Keratinocyte (primary cell): ENCODE measurements around the gene IRX3. TPM values are rescaled to one million over a fixed set of nuclear protein-coding genes. Genes with fewer than 3 reads are reported as not detected.

Experiments used
- DNase-seq: peaks from one replicate; pipeline ENCODE4 v3.0.0-alpha.2; 2011; ENCODE audit warnings: low read depth, missing footprints, low spot score
- FAIRE-seq: peaks from 2 replicates; lab custom pipeline; 2011; peaks lifted over from hg19 to GRCh38; lab: Jason Lieb, UNC
- H2AFZ ChIP-seq: 2 replicates; pipeline ENCODE4 v1.6.0; 2012; ENCODE audit warnings: low read length, control low read depth, inconsistent platforms; ENCODE audit not compliant: control insufficient read depth
- H3K27ac ChIP-seq: 2 replicates; pipeline ENCODE4 v1.5.1; 2011; ENCODE audit warnings: low read length; ENCODE audit not compliant: control insufficient read depth, insufficient read depth
- H3K27me3 ChIP-seq: 3 replicates; pipeline ENCODE4 v1.6.0; 2011; ENCODE audit warnings: low read length; ENCODE audit not compliant: control insufficient read depth, insufficient read depth; ENCODE audit errors: extremely low read depth
- H3K36me3 ChIP-seq, 2 experiments: 2 replicates in 1 of 2; 3 replicates in 1 of 2; pipeline ENCODE4 v1.5.1; 2011; ENCODE audit warnings: low read length in 2 of 2, mild to moderate bottlenecking in 1 of 2; ENCODE audit not compliant: control insufficient read depth in 2 of 2, insufficient read depth in 2 of 2; ENCODE audit errors: extremely low read depth in 1 of 2
- H3K4me1 ChIP-seq: 3 replicates; pipeline ENCODE4 v1.5.1; 2011; ENCODE audit warnings: low read length; ENCODE audit not compliant: control insufficient read depth, insufficient read depth; ENCODE audit errors: extremely low read depth
- H3K4me2 ChIP-seq: 3 replicates; pipeline ENCODE4 v1.6.0; 2011; ENCODE audit warnings: low read depth, low read length; ENCODE audit not compliant: control insufficient read depth, insufficient read depth; ENCODE audit errors: extremely low read depth
- H3K4me3 ChIP-seq, 3 experiments: fragments of 200-600 bp in 1 of 3; sonication (generic) in 1 of 3; 2 replicates in 2 of 3; 3 replicates in 1 of 3; pipeline ENCODE4 v1.5.1; 2011 to 2016; ENCODE audit warnings: low read length in 3 of 3, mild to moderate bottlenecking in 3 of 3, control low read depth in 2 of 3, inconsistent platforms in 1 of 3, low read depth in 1 of 3, mixed read lengths in 1 of 3, mixed run types in 1 of 3, moderate library complexity in 1 of 3; ENCODE audit not compliant: control insufficient read depth in 2 of 3, insufficient read depth in 2 of 3; ENCODE audit errors: extremely low read depth in 1 of 3
- H3K79me2 ChIP-seq: 2 replicates; pipeline ENCODE4 v1.6.0; 2012; ENCODE audit warnings: low read length; ENCODE audit not compliant: control insufficient read depth, insufficient read depth
- H3K9ac ChIP-seq: 3 replicates; pipeline ENCODE4 v1.6.0; 2011; ENCODE audit warnings: low read length; ENCODE audit not compliant: control insufficient read depth, insufficient read depth; ENCODE audit errors: extremely low read depth
- H3K9me1 ChIP-seq: 3 replicates; pipeline ENCODE4 v1.6.0; 2011; ENCODE audit warnings: low read length; ENCODE audit not compliant: control insufficient read depth, insufficient read depth; ENCODE audit errors: extremely low read depth
- H3K9me3 ChIP-seq: 2 replicates; pipeline ENCODE4 v1.5.1; 2012; ENCODE audit warnings: low read depth, low read length; ENCODE audit not compliant: control insufficient read depth
- H4K20me1 ChIP-seq: 3 replicates; pipeline ENCODE4 v1.6.0; 2011; ENCODE audit warnings: low read length; ENCODE audit not compliant: control insufficient read depth, insufficient read depth; ENCODE audit errors: extremely low read depth
- EZH2 ChIP-seq: IDR thresholded peaks from one replicate; pipeline ENCODE4 v1.6.1; 2012; ENCODE audit warnings: inconsistent platforms, mild to moderate bottlenecking, low read length, moderate library complexity
- dilution Hi-C: fragments of 300-500 bp; cut with MboI; formaldehyde crosslinking; loops from one replicate; pipeline ENCODE4 v1.7.0; 2020; ENCODE audit warnings: low sequenced_read_pairs; ENCODE audit not compliant: extremely low pct_ligation_motif_present
- polyA plus RNA-seq, 5 experiments: library from polyadenylated mRNA; depleted of rRNA in 3 of 5; stranded (reverse) in 3 of 5; stranded (forward) in 1 of 5; unstranded in 1 of 5; fragments of >200 nt; gene quantifications; 1 replicate in 1 of 5; 2 replicates in 3 of 5; 3 replicates in 1 of 5; pipeline versions ENCODE4 v1.2.1 to v1.2.3, GENCODE V29; 2011 to 2012; ENCODE audit warnings: missing spikeins in 2 of 5, low read depth in 1 of 5, low replicate concordance in 1 of 5
- TF ChIP-seq, protein P1 (sequence below), 3 experiments: IDR thresholded peaks in 1 of 3; conservative IDR thresholded peaks in 1 of 3; optimal IDR thresholded peaks in 1 of 3; 2 replicates in 2 of 3; 3 replicates in 1 of 3; pipeline versions ENCODE3 to v1.5.1; 2011; ENCODE audit warnings: low read length in 3 of 3, mild to moderate bottlenecking in 3 of 3, moderate library complexity in 2 of 3, control low read depth in 1 of 3, inconsistent platforms in 1 of 3; ENCODE audit not compliant: insufficient read depth in 2 of 3; ENCODE audit errors: extremely low read depth in 1 of 3

Gene IRX3
- polyA plus RNA-seq, 1 donor (not counting 4 experiments of a cell fraction or from before 2014, with no cell fraction given): 3.3 TPM

DNA sequence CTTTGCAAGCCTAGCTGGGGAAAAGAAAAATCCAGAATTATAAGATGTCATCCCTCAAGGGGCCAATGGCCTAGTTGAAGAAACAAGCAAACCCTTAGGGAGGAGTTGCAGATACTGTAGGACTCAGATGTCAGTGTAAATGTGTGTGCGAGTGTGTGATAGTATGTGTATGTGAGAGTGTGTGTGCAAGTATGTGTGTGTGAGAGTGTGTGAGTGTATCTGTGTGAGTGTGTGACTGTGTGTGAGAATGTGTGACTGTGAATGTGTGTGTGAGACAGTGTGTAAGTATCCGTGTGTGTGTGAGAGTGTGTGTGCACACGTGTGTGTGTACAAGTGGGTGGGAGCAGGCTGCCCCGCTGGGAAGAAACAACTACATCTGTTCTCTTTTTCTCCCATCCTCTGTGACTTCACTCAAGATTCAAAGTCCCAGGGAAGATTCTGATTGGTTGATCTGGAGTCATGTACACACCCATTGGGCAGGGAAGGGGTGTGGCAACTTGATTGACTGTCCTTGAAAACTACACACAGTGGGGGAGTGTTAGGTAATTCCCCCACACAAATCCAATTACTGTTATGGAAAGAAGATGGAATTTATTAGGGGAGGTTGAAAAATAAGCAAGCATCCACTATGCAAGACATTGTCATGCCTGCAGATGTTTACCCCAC lies 40.7 kb downstream of the IRX3 start:
- Histone ChIP-seq H3K9me3 (no peaks in the 10 kb centered on the region), H4K20me1 (no peaks in the 10 kb centered on the region), H3K4me3 (no peak overlapping the region), H3K36me3 (no peaks in the 10 kb centered on the region), H3K4me1 (no peaks in the 10 kb centered on the region), H3K9me1 (no peaks in the 10 kb centered on the region), H3K79me2 (no peaks in the 10 kb centered on the region), H3K27me3 (peaks cover 6% of the 10 kb centered on the region), H3K9ac (no peak overlapping the region), H2AFZ (no peak overlapping the region), H3K4me2 (no peak overlapping the region), H3K27ac (no peak overlapping the region)
- dilution Hi-C loops: no loop called here
- no peak for DNase-seq
- FAIRE-seq: no peak
- TF ChIP-seq, protein P1, sequence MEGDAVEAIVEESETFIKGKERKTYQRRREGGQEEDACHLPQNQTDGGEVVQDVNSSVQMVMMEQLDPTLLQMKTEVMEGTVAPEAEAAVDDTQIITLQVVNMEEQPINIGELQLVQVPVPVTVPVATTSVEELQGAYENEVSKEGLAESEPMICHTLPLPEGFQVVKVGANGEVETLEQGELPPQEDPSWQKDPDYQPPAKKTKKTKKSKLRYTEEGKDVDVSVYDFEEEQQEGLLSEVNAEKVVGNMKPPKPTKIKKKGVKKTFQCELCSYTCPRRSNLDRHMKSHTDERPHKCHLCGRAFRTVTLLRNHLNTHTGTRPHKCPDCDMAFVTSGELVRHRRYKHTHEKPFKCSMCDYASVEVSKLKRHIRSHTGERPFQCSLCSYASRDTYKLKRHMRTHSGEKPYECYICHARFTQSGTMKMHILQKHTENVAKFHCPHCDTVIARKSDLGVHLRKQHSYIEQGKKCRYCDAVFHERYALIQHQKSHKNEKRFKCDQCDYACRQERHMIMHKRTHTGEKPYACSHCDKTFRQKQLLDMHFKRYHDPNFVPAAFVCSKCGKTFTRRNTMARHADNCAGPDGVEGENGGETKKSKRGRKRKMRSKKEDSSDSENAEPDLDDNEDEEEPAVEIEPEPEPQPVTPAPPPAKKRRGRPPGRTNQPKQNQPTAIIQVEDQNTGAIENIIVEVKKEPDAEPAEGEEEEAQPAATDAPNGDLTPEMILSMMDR (optimal IDR thresholded peaks at IDR 0.05 in 1 of 3, IDR thresholded peaks at IDR 0.05 in 1 of 3, conservative IDR thresholded peaks at IDR 0.05 in 1 of 3; ENCODE audit: extremely low read depth in 1 of 3, insufficient read depth in 2 of 3, low read length in 3 of 3): no peak
- TF ChIP-seq EZH2: no peak

DNA sequence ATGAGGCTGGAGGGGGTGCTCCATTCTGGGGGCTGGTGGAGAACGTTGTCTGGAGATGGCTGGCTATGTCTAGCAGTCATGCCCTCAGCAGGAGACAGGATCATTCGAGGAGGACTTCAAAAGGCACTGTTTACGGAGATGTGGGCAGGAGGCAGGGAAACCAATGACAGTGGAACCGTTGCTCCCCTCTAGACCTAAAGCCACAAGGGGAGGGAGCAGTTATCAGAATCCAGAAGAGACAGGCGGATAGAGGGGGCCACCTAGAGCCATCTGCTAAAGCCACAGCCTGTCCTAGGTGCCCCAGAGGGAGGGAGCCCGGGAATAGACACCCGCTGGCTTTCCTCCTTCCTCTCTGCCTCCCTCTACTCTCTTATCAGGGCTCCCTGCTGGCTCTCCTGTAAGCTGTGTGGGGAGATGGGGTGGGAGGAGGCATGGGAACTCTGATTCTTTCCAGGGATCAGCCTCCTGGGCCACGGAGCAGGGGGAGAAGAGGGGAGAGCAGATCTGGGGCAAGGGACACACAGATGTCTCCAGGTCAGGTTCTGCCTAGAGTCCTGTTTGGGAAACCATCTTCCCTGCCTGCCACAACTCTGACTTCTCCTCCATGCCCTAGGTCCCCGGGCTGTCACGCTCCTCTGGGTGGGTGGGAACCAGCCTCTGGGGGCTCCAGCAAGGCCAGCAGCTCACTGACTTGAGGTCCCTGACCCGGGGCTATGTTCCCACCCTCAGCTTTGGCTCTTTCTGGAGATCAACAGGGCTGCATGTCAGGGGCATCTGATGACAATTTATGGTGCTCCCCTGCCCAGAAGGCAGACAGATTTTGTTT lies 42.3 kb downstream of the IRX3 start:
- Histone ChIP-seq H3K4me3 (no peak overlapping the region), H3K9me3 (no peaks in the 10 kb centered on the region), H3K9me1 (no peaks in the 10 kb centered on the region), H3K4me2 (no peak overlapping the region), H3K36me3 (no peaks in the 10 kb centered on the region), H3K27me3 (peaks cover 6% of the 10 kb centered on the region), H3K79me2 (no peaks in the 10 kb centered on the region), H3K27ac (no peak overlapping the region), H4K20me1 (no peaks in the 10 kb centered on the region), H3K9ac (no peak overlapping the region), H3K4me1 (no peaks in the 10 kb centered on the region), H2AFZ (no peak overlapping the region)
- no peak for DNase-seq
- FAIRE-seq: no peak
- TF ChIP-seq, protein P1 (optimal IDR thresholded peaks at IDR 0.05 in 1 of 3, IDR thresholded peaks at IDR 0.05 in 1 of 3, conservative IDR thresholded peaks at IDR 0.05 in 1 of 3; ENCODE audit: extremely low read depth in 1 of 3, insufficient read depth in 2 of 3, low read length in 3 of 3): no peak
- no peak for TF ChIP-seq EZH2
- dilution Hi-C loops: no loop called here
